ENCODE measurements around the gene C2orf92. TPM values are rescaled to one million over a fixed set of nuclear protein-coding genes. Genes with fewer than 3 reads are reported as not detected.
A peak's percentile ranks its signal among the peaks of the same experiment; 100 is the strongest.
"Not testable (repeated sequence)": the region's sequence is repeated elsewhere in the genome, so short reads cannot be mapped to it uniquely, and the experiment has no call there.

C2orf92 gene
- 5.9 TPM for total RNA-seq (2013)
- 1 to 10 TPM in 1 of 3 donors, not detected in 2; 7.9 TPM for polyA plus RNA-seq
- 1.2 and 2.1 TPM in 2 replicates for polyA minus RNA-seq
- 4.1 to 24.8 (median 6.7) reads per million in 11 experiments for total RNA-seq

- 92% methylated on average over 2 of the region's 6 CpGs for WGBS (ENCODE audit: insufficient coverage)
- Mint-ChIP-seq H3K4me3 (no peak within 1 kb of the TSS), H3K4me1 (peaks cover 12% of the 10 kb centered on the region), H3K27me3 (ENCODE audit: low read depth in 3 of 3) (peaks cover 0 to 5% (median 2%) of the 10 kb centered on the region in 3 donors), H3K9me3 (no peaks in the 10 kb centered on the region), H3K27ac (peak within 1 kb of the TSS in 2 of 7 donors; percentile 40 to 50), H3K36me3 (no peaks in the 10 kb centered on the region)
- H3K27ac ChIP-seq (ENCODE audit: low read depth in 1 of 2, low read length in 2 of 2) = no peak within 1 kb of the TSS
- intact Hi-C loops (cut with micrococcal nuclease) = loop anchor here in 1 of 2 donors (10.0 kb wide), 1 partner anchor 1035 kb away; the partner anchor contains the start of gene KANSL3
- H2AFZ ChIP-seq (ENCODE audit: insufficient read depth, low read depth, low read length, poor library complexity, severe bottlenecking) = no peak within 1 kb of the TSS
- no peaks in the 10 kb centered on the region for H4K20me1 ChIP-seq (ENCODE audit: insufficient read depth, low read length)
- H3K36me3 ChIP-seq (replicated peaks in 1 of 2; ENCODE audit: control insufficient read depth in 1 of 2, insufficient read depth in 2 of 2, low read length in 2 of 2) = no peaks in the 10 kb centered on the region
- no peaks in the 10 kb centered on the region for H3K9me3 ChIP-seq (replicated peaks in 1 of 2; ENCODE audit: control insufficient read depth in 1 of 2, insufficient read depth in 1 of 2, low read length in 2 of 2)
- H3K27me3 ChIP-seq (ENCODE audit: control insufficient read depth in 2 of 2, insufficient read depth in 2 of 2, low read length in 2 of 2) = no peaks in the 10 kb centered on the region
- no peak within 1 kb of the TSS for H3K4me2 ChIP-seq (replicated peaks; ENCODE audit: extremely low read depth, low read length, poor library complexity, severe bottlenecking)
- H3K4me3 ChIP-seq (replicated peaks in 1 of 3; ENCODE audit: low read depth in 2 of 3, low read length in 3 of 3) = no peak within 1 kb of the TSS
- no peak for DNase-seq
- no peaks in the 10 kb centered on the region for H3K79me2 ChIP-seq (ENCODE audit: insufficient read depth, low read length)
- peaks cover 5 to 6% of the 10 kb centered on the region in 2 donors for H3K4me1 ChIP-seq (ENCODE audit: control insufficient read depth in 1 of 2, insufficient read depth in 2 of 2, low read length in 2 of 2)
- H3K9ac ChIP-seq (ENCODE audit: insufficient read depth, low read length, poor library complexity, severe bottlenecking) = no peak within 1 kb of the TSS
- no peak for TF ChIP-seq CTCF (IDR thresholded peaks at IDR 0.05)
Observed at GRCh38 chr2:97669448-97669847, at the start of gene C2orf92. C2orf92 (plus strand) TSS chr2:97669713; CDS start chr2:97669789, 76 bp downstream.

GRCh38 chr2:97620492-97620891, 49.0 kb upstream of the C2orf92 start:
- not testable (repeated sequence) for H3K4me3 Mint-ChIP-seq

GRCh38 chr2:97622976-97623375, 46.5 kb upstream of the C2orf92 start:
- H3K36me3 ChIP-seq (replicated peaks in 1 of 2; ENCODE audit: control insufficient read depth in 1 of 2, insufficient read depth in 2 of 2, low read length in 2 of 2); H3K27me3 Mint-ChIP-seq (ENCODE audit: low read depth in 3 of 3); H3K27ac Mint-ChIP-seq; H3K9ac ChIP-seq (ENCODE audit: insufficient read depth, low read length, poor library complexity, severe bottlenecking); DNase-seq; intact Hi-C loops (cut with micrococcal nuclease); H3K27me3 ChIP-seq (ENCODE audit: control insufficient read depth in 2 of 2, insufficient read depth in 2 of 2, low read length in 2 of 2); H3K9me3 Mint-ChIP-seq; H3K79me2 ChIP-seq (ENCODE audit: insufficient read depth, low read length); H2AFZ ChIP-seq (ENCODE audit: insufficient read depth, low read depth, low read length, poor library complexity, severe bottlenecking); H3K36me3 Mint-ChIP-seq; H3K4me3 ChIP-seq (replicated peaks in 1 of 3; ENCODE audit: low read depth in 2 of 3, low read length in 3 of 3); H3K4me1 ChIP-seq (ENCODE audit: control insufficient read depth in 1 of 2, insufficient read depth in 2 of 2, low read length in 2 of 2); H3K27ac ChIP-seq (ENCODE audit: low read depth in 1 of 2, low read length in 2 of 2); H3K9me3 ChIP-seq (replicated peaks in 1 of 2; ENCODE audit: control insufficient read depth in 1 of 2, insufficient read depth in 1 of 2, low read length in 2 of 2); H4K20me1 ChIP-seq (ENCODE audit: insufficient read depth, low read length); H3K4me1 Mint-ChIP-seq; H3K4me3 Mint-ChIP-seq; H3K4me2 ChIP-seq (replicated peaks; ENCODE audit: extremely low read depth, low read length, poor library complexity, severe bottlenecking): not testable (repeated sequence)

More at GRCh38 chr2:97620492-97620891, 49.0 kb upstream of the C2orf92 start:
- H3K36me3 ChIP-seq (replicated peaks in 1 of 2; ENCODE audit: control insufficient read depth in 1 of 2, insufficient read depth in 2 of 2, low read length in 2 of 2); H2AFZ ChIP-seq (ENCODE audit: insufficient read depth, low read depth, low read length, poor library complexity, severe bottlenecking); H3K4me1 Mint-ChIP-seq; intact Hi-C loops (cut with micrococcal nuclease); H3K9me3 Mint-ChIP-seq; H3K27me3 Mint-ChIP-seq (ENCODE audit: low read depth in 3 of 3); DNase-seq; H4K20me1 ChIP-seq (ENCODE audit: insufficient read depth, low read length); H3K4me3 ChIP-seq (replicated peaks in 1 of 3; ENCODE audit: low read depth in 2 of 3, low read length in 3 of 3); H3K79me2 ChIP-seq (ENCODE audit: insufficient read depth, low read length); H3K4me1 ChIP-seq (ENCODE audit: control insufficient read depth in 1 of 2, insufficient read depth in 2 of 2, low read length in 2 of 2); H3K27ac ChIP-seq (ENCODE audit: low read depth in 1 of 2, low read length in 2 of 2); H3K27me3 ChIP-seq (ENCODE audit: control insufficient read depth in 2 of 2, insufficient read depth in 2 of 2, low read length in 2 of 2); H3K4me2 ChIP-seq (replicated peaks; ENCODE audit: extremely low read depth, low read length, poor library complexity, severe bottlenecking); H3K9me3 ChIP-seq (replicated peaks in 1 of 2; ENCODE audit: control insufficient read depth in 1 of 2, insufficient read depth in 1 of 2, low read length in 2 of 2); H3K9ac ChIP-seq (ENCODE audit: insufficient read depth, low read length, poor library complexity, severe bottlenecking); H3K36me3 Mint-ChIP-seq: not testable (repeated sequence)
- WGBS (ENCODE audit: insufficient coverage) = 56% methylated on average over 1 of the region's 1 CpG
- peak overlapping the region in 3 of 7 donors; percentile 15 to 72 (median 32) for H3K27ac Mint-ChIP-seq

DNA sequence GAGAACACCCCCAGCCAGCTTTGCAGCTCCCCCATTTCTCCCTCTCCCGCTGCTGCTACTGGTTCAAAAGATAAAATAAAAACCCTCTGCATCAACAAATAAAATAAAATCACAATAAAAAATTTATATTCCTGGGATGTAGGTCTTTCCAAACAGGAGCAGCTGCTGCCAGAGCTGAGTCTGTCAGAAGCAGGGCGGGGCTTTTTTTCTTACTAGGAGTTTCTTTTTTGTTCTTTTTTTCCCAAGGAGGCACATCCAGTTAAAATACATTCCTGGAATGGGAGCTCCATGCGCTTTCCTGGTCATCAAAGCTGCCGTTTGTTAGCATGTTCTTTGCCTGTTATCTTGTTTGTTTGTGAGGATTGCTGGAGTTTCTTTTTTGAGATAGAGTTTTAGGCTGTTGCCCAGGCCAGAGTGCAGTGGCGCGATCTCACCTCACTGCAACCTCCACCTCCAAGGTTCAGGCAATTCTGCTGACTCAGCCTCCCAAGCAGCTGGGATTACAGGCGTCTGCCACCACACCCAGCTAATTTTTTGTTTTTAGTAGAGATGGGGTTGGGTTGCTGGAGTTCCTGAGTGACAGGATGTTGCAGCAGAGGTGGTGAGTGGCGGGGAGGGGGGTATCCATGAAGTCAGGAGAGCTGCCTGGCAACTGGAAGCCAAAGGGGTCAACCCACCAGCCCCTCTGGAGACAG, 44.0 kb upstream of the C2orf92 start:
- H3K4me1 Mint-ChIP-seq; H3K4me1 ChIP-seq (ENCODE audit: control insufficient read depth in 1 of 2, insufficient read depth in 2 of 2, low read length in 2 of 2); H4K20me1 ChIP-seq (ENCODE audit: insufficient read depth, low read length); H3K27ac Mint-ChIP-seq; H3K4me2 ChIP-seq (replicated peaks; ENCODE audit: extremely low read depth, low read length, poor library complexity, severe bottlenecking); H3K36me3 ChIP-seq (replicated peaks in 1 of 2; ENCODE audit: control insufficient read depth in 1 of 2, insufficient read depth in 2 of 2, low read length in 2 of 2); H3K27me3 ChIP-seq (ENCODE audit: control insufficient read depth in 2 of 2, insufficient read depth in 2 of 2, low read length in 2 of 2); H3K79me2 ChIP-seq (ENCODE audit: insufficient read depth, low read length); H3K36me3 Mint-ChIP-seq; H3K9me3 Mint-ChIP-seq; H3K27ac ChIP-seq (ENCODE audit: low read depth in 1 of 2, low read length in 2 of 2); H3K9me3 ChIP-seq (replicated peaks in 1 of 2; ENCODE audit: control insufficient read depth in 1 of 2, insufficient read depth in 1 of 2, low read length in 2 of 2); H3K4me3 Mint-ChIP-seq; DNase-seq; intact Hi-C loops (cut with micrococcal nuclease); H3K27me3 Mint-ChIP-seq (ENCODE audit: low read depth in 3 of 3); H3K4me3 ChIP-seq (replicated peaks in 1 of 3; ENCODE audit: low read depth in 2 of 3, low read length in 3 of 3); H3K9ac ChIP-seq (ENCODE audit: insufficient read depth, low read length, poor library complexity, severe bottlenecking); H2AFZ ChIP-seq (ENCODE audit: insufficient read depth, low read depth, low read length, poor library complexity, severe bottlenecking): not testable (repeated sequence)
- WGBS (ENCODE audit: insufficient coverage) = no CpG with 5 or more reads among the region's 8 CpGs
